Stimulated activated CD8-positive, alpha-beta memory T cell treated with anti-CD3 and anti-CD28 coated beads, Interleukin-2, amount 100 ng/mL, for 1 hour (primary cell): Measurements from ENCODE around the gene C1orf159.

Experiments
- DNase-seq, 2 donors: peaks; one replicate each; pipeline ENCODE4 v3.0.0-alpha.2; 2020; ENCODE audit warnings: low read depth in 2 of 2

C1orf159 gene

DNA sequence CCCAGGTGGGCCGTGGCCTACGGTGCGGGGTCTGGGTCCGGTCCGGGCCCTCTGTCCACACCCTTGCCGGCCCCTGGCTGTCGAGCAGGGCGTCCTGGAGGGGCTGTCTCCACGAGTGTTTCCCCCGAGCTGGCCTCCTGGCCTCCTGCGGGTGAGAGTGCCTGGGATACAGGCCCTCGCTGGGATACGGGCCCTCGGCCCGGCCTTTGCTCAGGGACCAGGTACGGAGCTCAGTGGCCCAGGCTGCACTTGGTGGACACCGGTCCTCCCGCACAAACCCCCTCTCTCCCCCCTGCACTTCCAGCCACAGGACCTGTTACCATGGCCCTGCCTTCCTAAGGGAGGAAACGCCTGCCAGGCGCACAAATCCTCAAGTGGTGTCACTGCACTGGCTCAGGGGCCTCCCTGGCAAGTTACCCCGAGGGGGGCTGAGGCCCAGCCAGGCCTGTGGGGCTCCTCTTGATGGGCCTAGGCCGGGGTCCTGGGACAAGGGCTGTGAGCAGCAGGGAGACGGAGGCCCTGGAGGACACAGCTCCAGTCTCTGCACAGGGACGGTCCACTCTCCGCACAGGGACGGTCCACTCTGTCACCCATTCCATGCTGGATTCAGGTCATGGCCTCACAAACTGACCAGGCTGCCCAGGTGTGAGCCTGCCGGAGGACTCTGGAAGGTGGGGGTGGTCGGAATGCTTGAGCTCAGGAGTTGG is 23.6 kb downstream of the C1orf159 start:
- no peak for DNase-seq

DNA sequence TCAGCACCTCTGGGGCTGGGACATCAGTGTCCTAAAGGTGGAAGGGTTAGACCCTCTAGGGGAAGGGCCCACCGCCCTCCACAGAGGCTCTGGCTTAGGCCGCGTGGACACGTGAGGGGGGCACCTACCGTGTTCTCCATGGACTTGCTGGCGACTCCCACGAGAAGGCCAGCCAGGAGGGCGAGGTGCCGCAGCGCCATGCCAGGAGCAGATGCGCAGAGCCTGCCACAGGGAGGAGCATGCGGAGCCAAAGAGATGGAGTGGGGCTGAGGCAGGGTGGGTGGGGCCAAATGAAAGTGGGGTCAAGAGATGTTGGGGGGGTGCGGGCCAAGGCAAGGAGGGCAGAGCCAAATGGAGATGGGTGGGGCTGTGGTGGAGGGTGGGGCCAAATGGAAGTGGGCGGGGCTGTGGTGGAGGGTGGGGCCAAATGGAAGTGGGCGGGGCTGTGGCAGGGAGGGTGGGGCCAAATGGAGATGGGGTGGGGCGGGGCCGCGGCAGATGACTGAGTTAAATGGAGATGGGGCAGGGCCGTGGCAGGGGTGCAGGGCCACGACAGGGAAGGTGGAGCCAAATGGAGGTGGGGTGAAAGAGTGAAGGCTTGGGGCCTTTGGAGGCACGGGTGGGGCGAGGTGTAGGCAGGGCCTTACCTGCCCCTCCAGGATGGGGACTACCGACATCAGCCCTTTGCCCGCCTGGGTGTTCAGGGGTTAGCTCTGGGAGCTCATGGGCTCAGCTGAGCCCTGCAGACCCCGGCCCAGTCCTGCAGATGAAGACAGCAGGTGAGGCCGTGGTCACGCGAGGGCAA is 24.3 kb downstream of the C1orf159 start:
- no peak for DNase-seq

DNA sequence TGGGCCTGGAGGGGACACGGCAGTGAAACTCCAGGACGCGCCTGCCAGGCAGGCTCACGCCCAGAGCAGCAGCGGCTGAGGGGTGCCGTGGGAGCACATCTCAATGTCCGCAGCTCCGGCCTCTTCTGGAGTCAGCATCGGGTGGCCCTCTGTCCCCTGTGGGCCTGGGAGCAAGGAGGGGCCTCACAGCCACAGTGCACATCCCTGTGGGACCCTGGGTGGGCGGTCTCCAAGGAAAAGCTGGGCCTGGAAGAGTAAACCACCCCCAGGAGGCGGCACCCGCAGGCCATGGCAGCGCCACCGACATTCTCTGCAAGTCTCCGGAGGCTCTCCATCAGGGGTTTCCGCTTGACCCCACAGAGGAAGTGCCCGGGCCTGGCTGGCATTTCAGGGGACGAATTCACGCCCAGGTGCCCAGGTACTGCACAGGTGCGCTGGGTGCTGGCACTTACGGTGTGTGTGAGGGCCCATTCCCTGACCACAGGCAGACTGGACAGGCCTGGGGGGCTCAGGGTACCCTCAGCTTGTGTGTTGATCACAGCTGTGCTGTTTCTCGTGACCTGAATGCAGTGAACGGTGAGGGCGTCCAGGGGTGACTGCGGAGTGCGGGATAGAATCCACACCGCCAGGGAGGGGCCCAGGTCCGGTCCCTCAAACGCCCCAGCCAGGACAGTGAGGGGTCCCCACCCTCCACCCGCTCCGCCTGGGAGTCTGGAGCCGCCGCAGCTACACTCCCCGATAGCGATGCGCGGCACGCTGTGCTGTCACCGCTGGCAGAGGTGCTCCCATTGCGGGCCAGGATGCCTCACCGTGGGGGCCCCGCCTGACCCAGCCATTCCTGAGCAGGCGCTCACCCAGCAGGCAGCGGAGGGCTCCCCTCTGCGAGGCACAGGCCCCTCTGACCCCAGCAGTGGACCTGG is 25.2 kb downstream of the C1orf159 start:
- no peak for DNase-seq

DNA sequence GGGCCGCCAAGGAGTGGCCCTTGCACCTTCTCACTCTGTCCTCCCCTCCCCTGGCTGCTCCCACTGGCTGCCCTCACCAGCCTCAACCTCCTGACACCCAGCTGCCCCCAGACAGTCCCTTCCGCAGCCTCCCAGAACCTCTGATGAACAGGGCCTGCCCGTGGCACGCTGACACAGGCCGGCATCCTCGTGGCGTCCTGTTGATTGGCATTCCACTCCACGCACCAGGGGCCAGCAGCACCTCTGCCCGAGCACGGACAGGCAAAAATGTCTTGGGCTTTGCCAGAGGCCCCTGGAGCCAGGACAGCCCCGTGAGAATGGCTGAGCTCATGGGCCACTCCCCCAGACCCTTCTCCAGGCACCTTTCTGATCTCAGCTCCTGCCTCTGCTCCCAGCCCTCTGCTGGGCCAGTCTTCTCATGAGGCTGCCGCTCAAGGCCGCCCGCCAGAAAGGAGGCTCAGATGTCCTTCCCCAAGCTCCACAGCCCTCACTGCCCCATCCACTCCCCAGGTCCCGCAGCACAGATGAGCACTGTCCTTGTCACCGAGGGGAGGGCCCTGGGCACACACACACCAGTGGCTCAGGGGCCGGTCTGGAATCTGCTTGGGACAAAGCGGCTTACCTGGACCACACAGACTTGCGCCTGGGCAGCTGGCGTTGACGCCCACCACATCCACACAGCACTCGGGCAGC is 26.0 kb downstream of the C1orf159 start:
- DNase-seq: no peak

DNA sequence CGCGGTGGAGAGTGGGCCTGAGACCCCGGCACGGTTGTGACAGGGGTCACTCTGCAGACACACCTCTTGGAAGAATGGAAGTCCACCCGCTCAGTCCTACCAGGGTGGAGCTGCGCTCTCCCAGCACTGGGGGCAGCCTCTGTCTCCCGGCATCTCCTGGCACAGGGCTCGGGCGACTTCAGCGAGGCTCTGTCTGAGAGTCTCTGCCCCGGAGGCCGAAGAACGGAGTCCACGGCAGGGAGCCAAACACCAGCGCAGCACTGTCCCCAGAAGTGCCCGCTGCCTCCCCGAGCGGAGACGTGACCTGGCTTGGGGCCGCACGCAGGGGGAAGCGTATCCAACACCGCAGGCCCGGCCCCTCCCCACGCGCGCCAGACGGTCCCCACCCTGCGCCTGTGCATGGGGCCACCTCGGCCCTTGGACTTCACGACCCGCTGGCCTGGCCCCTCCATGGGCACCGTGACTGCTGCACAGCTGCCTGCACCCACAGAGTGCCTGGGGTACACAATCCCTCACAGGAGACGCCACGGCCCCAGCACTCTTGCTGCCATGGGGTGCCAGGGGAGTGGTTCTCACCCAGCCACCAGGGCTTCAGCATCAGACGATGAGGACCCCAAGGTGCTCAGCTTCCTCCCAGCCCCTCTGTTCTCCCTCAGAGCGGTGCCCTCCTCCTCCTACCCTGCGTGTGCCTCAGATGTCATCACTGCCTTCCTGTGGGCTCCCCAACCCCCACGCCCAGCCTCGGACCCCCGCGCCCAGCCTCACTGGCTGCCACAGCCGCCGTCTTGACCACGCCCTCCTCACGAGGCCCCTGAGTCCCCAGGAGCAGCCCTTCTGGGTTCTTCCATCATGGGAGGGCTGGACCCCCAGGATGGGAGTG is 26.8 kb downstream of the C1orf159 start:
- DNase-seq: no peak

DNA sequence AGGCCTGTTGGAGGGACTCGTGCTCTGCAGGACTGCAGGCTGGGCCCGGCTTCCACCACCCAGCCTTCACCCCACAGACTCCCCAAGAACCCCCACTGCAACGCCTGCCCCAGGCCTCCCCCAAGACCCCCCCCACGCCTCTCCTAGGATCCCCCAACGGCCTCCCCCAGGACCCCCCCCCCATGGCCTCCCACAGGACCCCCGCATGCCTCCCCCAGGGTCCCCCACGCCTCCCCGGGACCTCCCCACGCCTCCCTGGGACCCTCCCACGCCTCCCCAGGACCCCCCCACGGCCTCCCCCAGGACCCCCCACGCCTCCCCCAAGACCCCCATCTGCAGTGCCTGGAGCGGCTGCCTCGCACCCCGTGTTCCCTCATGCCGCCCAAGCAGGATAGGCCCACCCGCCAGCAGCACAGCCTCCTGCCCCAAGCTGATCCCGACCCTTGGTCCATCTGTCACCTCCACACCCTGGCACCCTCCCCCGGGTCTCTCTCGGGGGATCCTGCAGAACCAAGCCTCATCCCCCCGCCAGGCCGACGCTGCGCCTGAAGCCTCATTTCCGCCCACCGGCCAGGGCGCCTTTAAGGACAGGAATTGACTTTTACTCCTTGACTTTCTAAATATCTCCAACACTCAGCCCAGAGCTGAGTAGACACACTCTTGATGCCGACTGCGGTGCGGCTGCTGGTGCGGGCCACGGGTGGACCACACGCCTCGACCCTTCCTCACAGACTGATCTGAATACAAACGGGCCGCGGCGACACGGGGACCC is 27.7 kb downstream of the C1orf159 start:
- DNase-seq: no peak

DNA sequence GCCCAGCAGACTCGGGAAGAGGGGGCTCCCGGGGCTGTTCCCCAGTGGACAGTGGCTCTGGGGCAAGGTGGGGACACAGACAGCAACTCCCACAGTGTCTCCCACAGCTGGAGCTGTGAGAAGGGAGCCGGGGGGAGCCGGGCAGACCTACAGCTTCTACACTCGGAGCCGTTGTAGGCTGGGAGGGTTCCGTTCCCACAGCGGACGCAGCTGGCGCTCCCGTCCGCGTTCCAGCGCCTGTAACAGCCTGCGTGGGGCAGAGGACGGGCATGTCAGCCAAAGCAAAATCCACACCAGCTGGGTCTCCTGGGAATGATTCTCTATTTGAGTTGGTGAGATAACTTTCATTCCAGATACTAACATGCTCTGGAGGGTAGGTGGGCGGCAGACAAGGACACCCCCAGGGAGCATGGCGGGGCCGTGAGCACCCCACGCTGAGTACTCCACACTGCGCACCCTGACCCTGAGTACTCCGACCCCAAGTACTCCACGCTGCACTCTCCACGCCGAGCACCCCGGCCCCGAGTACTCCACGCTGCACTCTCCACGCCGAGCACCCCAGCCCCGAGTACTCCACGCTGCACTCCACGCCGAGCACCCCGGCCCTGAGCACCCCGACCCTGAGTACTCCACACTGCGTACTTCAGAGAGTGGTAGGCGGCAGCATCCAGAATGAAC is 28.4 kb downstream of the C1orf159 start:
- DNase-seq: no peak

DNA sequence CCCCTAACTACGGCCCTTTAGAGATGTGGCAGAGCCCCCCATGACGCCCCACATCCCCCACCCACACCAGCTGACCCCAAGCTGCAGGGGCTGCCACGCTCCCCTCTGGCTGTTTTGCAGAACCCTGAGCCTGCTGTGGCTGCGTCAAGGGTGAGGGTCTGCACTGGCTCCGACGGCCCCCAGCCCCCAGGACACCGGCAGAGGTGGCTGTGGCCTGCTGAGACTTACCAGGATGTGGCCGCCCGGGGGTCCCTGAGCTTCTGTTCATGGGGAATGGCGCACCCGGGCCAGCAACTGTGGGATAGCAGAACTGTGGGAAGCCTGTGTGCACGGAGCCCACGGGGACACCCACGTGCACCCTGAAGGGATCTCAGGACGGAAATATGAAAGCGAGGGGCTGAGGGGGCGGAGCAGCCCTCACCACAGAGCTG is 29.0 kb downstream of the C1orf159 start:
- no peak for DNase-seq

DNA sequence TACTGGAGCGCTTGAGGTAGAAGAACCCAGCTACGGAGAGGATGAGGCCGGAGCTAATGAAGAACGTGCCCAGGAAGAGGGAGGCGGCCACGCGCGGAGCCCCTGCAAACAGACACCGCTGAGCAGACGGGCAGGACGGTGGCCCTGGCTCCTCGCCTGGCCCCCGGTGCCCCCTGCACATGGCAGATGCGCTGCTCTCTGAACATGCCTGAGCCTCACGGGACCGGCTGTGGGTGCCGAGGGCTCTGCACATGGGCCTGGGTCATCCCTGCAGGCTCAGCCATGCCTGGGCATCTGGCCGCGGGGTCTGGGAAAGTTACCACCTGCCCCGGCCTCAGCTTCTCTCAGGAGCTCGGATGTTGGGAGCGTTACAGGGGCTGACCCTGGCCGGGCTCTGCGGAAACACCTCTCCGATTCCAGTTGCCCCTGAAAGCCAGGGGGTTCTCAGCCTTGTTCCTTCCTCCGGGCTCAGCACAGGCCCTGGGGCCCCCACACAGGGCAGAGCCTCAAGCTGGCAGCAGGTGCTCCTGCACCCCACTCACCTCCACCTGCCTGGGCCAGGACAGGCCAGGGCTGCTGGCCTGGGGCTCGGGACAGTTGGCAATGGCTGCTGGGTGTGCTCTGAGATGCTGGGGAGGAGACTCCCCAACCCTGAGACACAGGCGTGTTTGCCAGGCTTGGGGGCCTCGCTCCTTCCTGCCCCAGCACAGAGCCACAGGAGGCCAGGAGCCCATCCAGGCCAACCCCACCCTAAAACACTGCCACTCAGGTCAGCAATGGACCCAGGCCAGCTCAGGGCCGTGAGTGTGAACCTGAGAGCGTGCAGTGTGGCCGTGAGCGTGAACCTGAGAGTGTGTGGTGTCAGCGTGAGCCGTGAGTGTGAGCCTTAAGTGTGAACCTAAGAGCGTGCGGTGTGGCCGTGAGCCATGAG is 29.7 kb downstream of the C1orf159 start:
- no peak for DNase-seq

DNA sequence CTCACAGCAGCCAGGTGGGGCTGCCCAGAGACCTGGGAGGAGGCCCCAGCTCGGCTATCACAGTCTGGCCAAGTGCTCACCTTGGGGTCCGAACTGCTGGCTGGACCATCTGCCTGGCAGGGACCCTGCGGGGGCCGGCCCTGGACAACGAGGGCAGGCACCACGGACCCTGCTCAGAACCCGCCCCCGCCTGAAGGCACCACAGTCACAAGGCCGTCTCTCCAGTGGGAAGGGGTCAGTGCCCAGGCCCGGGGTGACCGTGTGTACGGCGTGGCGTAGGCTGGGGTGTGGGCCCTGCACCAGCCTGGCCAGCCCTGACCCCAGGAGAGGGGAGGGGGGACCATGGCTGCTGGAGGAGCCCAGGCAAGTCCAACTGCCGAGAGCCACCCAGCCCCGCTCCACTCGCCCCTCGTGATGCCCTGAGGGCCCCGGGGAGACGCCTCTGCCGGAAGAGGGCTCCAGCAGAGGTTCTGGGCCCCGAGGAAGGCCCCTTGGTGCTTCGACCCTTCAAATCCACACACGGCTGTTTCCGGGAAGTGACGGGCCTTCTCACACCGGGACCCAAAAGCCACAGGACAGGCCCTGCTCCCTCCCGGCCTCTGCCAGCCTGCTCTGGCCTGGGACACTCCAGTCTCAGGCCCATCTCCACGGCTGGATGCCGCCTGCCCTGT is 30.6 kb downstream of the C1orf159 start:
- no peak for DNase-seq

DNA sequence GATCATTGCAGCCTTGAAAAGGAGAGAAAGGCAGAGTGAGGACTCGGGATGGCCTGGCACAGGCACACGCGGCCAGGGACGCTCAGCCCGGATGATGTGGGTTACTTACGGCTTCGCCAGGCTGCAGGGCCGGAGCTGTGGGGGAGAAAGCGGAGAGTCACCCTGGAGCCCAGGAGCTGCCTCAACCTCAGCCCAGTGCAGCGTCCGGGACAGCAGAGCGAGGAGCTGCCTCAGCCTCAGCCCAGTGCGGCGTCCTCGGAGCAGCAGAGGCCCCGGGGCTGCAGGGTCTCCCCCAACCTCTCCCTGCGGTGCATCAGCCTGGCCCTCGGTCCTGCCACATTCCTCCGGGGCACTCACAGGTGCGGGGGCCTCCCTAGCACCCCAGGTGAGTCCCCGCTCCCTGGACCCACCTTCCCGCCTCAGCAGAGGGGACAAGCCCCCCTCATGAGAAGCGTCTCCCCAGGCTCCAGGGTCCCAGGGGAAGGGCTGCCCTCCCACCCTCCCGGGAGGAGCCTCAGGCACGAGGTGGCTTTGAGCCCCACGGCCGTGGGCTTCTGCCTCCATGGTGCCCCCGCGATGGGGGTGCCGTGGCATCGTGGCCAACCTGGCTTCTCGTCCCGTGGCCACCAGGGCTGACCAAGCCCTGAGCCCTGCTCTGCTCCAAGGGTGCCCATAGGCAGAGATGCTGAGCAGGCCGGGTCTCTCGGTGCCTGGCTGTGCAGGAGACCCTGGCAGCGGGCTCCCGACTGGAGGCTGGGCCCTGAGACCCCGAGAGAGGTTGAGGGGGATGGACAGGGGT is 31.3 kb downstream of the C1orf159 start:
- no peak for DNase-seq

DNA sequence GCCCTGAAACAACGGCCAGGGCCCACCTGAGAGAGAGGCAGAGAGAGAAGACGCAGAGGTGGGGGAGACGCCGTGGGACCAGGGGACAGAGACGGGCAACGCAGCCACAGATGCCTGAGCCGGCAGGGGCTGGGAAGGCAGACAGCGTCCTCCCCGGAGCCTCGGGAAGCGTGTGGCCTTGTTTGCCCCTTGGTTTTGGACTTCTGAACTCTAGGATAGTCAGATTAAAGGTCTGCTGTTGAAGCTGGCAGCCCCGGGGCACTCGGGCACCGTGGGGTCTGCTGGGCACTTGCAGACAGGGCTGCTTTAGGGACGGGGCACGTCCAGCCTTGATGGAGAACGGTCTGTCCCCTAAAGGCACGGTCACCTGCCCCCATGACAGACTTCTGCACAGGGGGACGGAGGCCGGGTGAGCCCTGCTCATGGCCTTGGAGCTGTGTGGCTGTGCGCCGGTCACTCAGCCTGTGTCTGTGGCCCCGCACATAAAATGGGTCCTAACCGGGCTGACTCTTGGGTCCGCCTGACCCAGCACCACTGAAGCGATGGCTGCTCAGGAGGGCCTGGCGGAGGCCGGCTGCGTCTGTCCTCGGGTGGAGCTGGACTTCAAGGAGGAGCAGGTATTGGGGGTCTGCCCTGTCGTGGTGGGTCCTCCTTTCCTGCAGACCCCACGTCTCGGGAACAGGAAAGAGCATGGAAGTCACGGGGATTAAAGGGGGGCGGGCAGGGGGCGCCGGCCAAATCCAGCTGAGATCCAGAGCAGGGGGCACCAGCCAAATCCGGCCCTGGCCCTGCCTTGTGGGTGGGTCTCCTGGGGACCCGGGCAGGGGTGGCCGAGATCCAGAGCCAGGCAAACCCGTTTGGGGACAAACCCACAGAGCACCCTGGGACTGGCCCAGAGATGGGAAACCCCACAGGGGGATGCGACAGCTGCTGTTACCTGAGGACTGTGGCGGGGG is 32.2 kb downstream of the C1orf159 start:
- DNase-seq: no peak

DNA sequence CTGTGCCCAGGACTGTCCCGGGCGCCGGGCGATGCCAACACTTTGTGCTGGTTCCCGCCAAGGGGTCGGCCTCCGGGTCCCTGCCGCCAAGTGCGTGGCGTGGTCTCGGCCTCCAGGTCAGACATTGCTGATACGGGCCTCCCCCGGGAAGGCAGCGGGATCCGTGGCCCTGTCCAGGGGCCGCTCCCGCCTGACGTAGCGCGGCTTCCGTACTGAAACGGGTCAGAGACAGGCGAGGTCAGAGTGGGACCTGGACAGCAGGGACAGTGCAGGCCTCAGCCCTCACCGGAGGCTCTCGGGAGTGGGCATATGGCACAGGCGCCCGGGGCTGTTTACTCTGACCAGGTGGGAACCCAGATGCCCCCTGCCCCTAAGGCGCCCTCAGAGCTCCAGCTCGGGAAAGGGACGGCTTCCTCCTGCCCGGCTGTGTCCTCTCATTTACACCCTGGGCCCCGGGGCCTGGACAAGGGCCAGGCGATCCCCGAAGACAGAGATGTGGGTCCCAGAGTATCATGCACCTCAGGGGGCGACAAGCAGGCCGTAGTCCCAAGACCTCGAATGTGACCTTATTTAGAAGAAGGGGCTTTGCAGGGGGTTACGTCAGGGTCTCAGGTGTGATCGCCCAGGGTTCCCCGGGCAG is 33.0 kb downstream of the C1orf159 start:
- no peak for DNase-seq

DNA sequence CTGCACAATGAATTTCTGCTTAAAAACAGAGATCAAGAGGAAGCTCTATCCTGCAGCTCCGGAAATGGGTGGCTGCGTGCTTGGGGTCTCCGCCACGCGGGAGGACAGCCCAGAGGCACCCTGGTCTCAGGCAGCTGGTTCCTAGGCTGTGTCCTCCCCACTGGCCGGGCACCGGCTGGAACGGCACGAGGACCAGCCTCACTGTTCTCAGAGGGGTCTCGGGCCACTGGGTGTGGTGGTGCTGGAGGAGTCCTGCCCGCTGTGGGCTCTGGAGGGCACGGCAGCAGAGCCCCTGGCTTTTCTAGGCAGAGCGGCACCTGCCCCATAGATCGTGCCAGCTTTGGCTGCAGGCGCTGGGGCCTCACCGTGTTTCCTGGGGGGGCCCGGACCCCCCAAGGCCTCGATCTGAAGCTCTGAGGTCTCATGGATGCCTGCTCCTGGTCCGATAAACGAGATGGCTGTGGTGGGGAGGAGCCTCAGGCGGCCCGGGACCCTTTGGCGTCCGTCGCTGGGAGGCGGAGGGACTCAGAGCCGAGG is 33.6 kb downstream of the C1orf159 start:
- DNase-seq: no peak
